Renal pelvis (tissue), 4 donors: ENCODE results near the gene BCR. TPM values are rescaled to one million over a fixed set of nuclear protein-coding genes. Genes with fewer than 3 reads are reported as not detected.
"Not testable (repeated sequence)": the region's sequence is repeated elsewhere in the genome, so short reads cannot be mapped to it uniquely, and the experiment has no call there.

Experiments used
- DNase-seq: peaks from one replicate; pipeline ENCODE4 v3.0.0-alpha.2; 2013
- polyA plus RNA-seq, 3 donors: library from polyadenylated mRNA; unstranded; fragments of 120-200 nt; gene quantifications; one replicate each; pipeline ENCODE4 v1.2.1, GENCODE V29; 2013; ENCODE audit not compliant: insufficient read length in 3 of 3

The BCR gene
- polyA plus RNA-seq, 3 donors = 58.7 to 68.9 (median 61.1) TPM

- DNase-seq = no peak
Measured at GRCh38 chr22:23361676-23362075, 181.4 kb downstream of the BCR start.

GRCh38 chr22:23363683-23364082, 183.4 kb downstream of the BCR start:
- DNase-seq = no peak

GRCh38 chr22:23364389-23364788, 184.1 kb downstream of the BCR start:
- DNase-seq = no peak

- DNase-seq = no peak
Measured at GRCh38 chr22:23365524-23365923, 185.2 kb downstream of the BCR start.

- DNase-seq = no peak
Measured at GRCh38 chr22:23365961-23366360, 185.7 kb downstream of the BCR start.

- not testable (repeated sequence) for DNase-seq
Measured at GRCh38 chr22:23367196-23367595, 186.9 kb downstream of the BCR start.

Other genes starting within 250 kb of the BCR start
- gene GNAZ, start 110.0 kb upstream of the BCR start, polyA plus RNA-seq = 1 to 10 TPM; 5.9 to 7.8 (median 6.9) TPM
- gene RSPH14, start 38.5 kb upstream of the BCR start, polyA plus RNA-seq = 10 to 100 TPM in 2 of 3 donors, 1 to 10 TPM in 1; 7.2 to 11.3 (median 10.6) TPM
- 10 to 100 TPM; 16.6 to 20.2 (median 20.0) TPM for gene RAB36, start 35.0 kb upstream of the BCR start, polyA plus RNA-seq